CD4-positive, alpha-beta T cell (primary cell): Measurements from ENCODE around the gene ALG9. TPM values are rescaled to one million over a fixed set of nuclear protein-coding genes. Genes with fewer than 3 reads are reported as not detected.

Experiments used
- ATAC-seq: fragments of 200-7000 bp; cut with Tn5 transposase; one replicate; pipeline ENCODE4 v1.10.0; 2022; ENCODE audit warnings: mild to moderate bottlenecking; ENCODE audit not compliant: poor library complexity
- CTCF ChIA-PET: fragments of 350-600 bp; sonication (Branson Sonifier 250); formaldehyde crosslinking; loops from one replicate; lab custom pipeline; 2021; ENCODE audit warnings: antibody characterized with exemption, inconsistent platforms; lab: Charles Lee
- POLR2A ChIA-PET: fragments of 350-600 bp; sonication (Branson Sonifier 250); formaldehyde crosslinking; loops from one replicate; lab custom pipeline; 2021; ENCODE audit warnings: antibody characterized with exemption, inconsistent platforms; lab: Charles Lee
- DNase-seq, 14 experiments: peaks; one replicate each; pipeline ENCODE4 v3.0.0-alpha.2; 2013 to 2020; ENCODE audit warnings: mixed read lengths in 2 of 14
- H3K27ac ChIP-seq, 2 donors: one replicate each; pipeline versions ENCODE4 v1.5.1 to v1.7.0; 2013; ENCODE audit warnings: low read length in 2 of 2, low read depth in 1 of 2, mild to moderate bottlenecking in 1 of 2
- H3K27me3 ChIP-seq, 2 experiments: 1 replicate in 1 of 2; 2 replicates in 1 of 2; pipeline versions ENCODE4 v1.6.1 to v1.7.0; 2013; ENCODE audit warnings: low read length in 2 of 2, control low read depth in 1 of 2, mild to moderate bottlenecking in 1 of 2, moderate library complexity in 1 of 2; ENCODE audit not compliant: insufficient read depth in 2 of 2, control insufficient read depth in 1 of 2
- H3K36me3 ChIP-seq: one replicate; pipeline ENCODE4 v1.6.1; 2013; ENCODE audit warnings: low read length, control low read depth; ENCODE audit not compliant: insufficient read depth
- H3K4me1 ChIP-seq: one replicate; pipeline ENCODE4 v1.6.1; 2013; ENCODE audit warnings: low read length, control low read depth; ENCODE audit not compliant: insufficient read depth
- H3K4me3 ChIP-seq: one replicate; pipeline ENCODE4 v1.5.1; 2013; ENCODE audit warnings: mild to moderate bottlenecking, low read length, moderate library complexity
- H3K9me3 ChIP-seq, 2 experiments: 1 replicate in 1 of 2; 2 replicates in 1 of 2; pipeline versions ENCODE4 v1.6.1 to v1.7.0; 2013; ENCODE audit warnings: low read length in 2 of 2, mild to moderate bottlenecking in 2 of 2, control low read depth in 1 of 2, moderate library complexity in 1 of 2; ENCODE audit not compliant: control insufficient read depth in 1 of 2, insufficient read depth in 1 of 2
- H3K27ac Mint-ChIP-seq: one replicate; pipeline ENCODE4 v1.8.0; 2020; ENCODE audit warnings: mixed read lengths
- H3K27me3 Mint-ChIP-seq: one replicate; pipeline ENCODE4 v1.8.0; 2021; ENCODE audit warnings: mixed read lengths
- H3K36me3 Mint-ChIP-seq: one replicate; pipeline ENCODE4 v1.8.0; 2021; ENCODE audit warnings: low read depth, mixed read lengths
- H3K4me1 Mint-ChIP-seq: one replicate; pipeline ENCODE4 v1.8.0; 2021; ENCODE audit warnings: low read depth, mixed read lengths
- H3K4me3 Mint-ChIP-seq: one replicate; pipeline ENCODE4 v1.8.0; 2020; ENCODE audit warnings: mild to moderate bottlenecking, mixed read lengths
- H3K9me3 Mint-ChIP-seq: one replicate; pipeline ENCODE4 v1.8.0; 2020; ENCODE audit warnings: mixed read lengths
- CTCF ChIP-seq: fragments of 200-600 bp; IDR thresholded peaks from one replicate; pipeline ENCODE4 v1.8.0; 2022; ENCODE audit warnings: antibody characterized with exemption, mild to moderate bottlenecking
- intact Hi-C, 2 experiments: fragments of 100-400 bp; cut with DNase I in 1 of 2; cut with micrococcal nuclease in 1 of 2; formaldehyde crosslinking; loops; one replicate each; pipeline versions ENCODE4 v1.15.1 to v1.9.0; 2023 to 2025; cut with DNase I, micrococcal nuclease
- total RNA-seq, 174 experiments: library from RNA in 2 of 174; stranded (reverse) in 2 of 174; gene quantifications; one replicate each; pipeline ENCODE4 v1.2.3 and lab custom pipeline; 2021 to 2026

The ALG9 gene
- total RNA-seq, 2 experiments from 2014 or later = 31.1 to 33.4 TPM

- intact Hi-C loops = no loop called here
- DNase-seq (no peak), ATAC-seq (no peak)
- H3K4me1 Mint-ChIP-seq = no peaks in the 10 kb centered on the region
- H3K27me3 ChIP-seq = peaks cover 32 to 39% of the 10 kb centered on the region in 2 experiments
- ChIA-PET CTCF (no interaction called here), POLR2A (no interaction called here)
- TF ChIP-seq CTCF = no peak
- no peak within 1 kb of the TSS for H3K27ac ChIP-seq
- peaks cover 0 to 7% of the 10 kb centered on the region in 2 experiments for H3K9me3 ChIP-seq
- no peaks in the 10 kb centered on the region for H3K4me1 ChIP-seq
- H3K27ac Mint-ChIP-seq = no peak within 1 kb of the TSS
- no peak within 1 kb of the TSS for H3K4me3 ChIP-seq
- H3K4me3 Mint-ChIP-seq = no peak within 1 kb of the TSS
- peaks cover 73% of the 10 kb centered on the region for H3K27me3 Mint-ChIP-seq
- H3K36me3 Mint-ChIP-seq = no peaks in the 10 kb centered on the region
- no peaks in the 10 kb centered on the region for H3K9me3 Mint-ChIP-seq
- no peaks in the 10 kb centered on the region for H3K36me3 ChIP-seq
Measured at GRCh38 chr11:111912535-111912934, 41.2 kb upstream of the ALG9 start, which contains the start of gene HSPB2. TSS of gene HSPB2 (plus strand) at chr11:111912734. CDS start at chr11:111912830, 96 bp downstream.

GRCh38 chr11:111911563-111912401, 40.4 kb upstream of the ALG9 start, which contains the start of gene CRYAB:
TSS of gene CRYAB (minus strand) at chr11:111911770. CDS start at chr11:111911724, 46 bp downstream.
- no peaks in the 10 kb centered on the region for H3K36me3 Mint-ChIP-seq
- peaks cover 68% of the 10 kb centered on the region for H3K27me3 Mint-ChIP-seq

More at GRCh38 chr11:111911563-111912401, 40.4 kb upstream of the ALG9 start, which contains the start of gene CRYAB:
- Histone ChIP-seq H3K4me1 (no peaks in the 10 kb centered on the region), H3K27me3 (peaks cover 32 to 39% of the 10 kb centered on the region in 2 experiments), H3K4me3 (no peak within 1 kb of the TSS), H3K27ac (no peak within 1 kb of the TSS), H3K36me3 (no peaks in the 10 kb centered on the region), H3K9me3 (peaks cover 0 to 7% of the 10 kb centered on the region in 2 experiments)
- CTCF ChIA-PET = no interaction called here
- H3K9me3 Mint-ChIP-seq = no peaks in the 10 kb centered on the region
- no peak for ATAC-seq
- POLR2A ChIA-PET = no interaction called here
- no peaks in the 10 kb centered on the region for H3K4me1 Mint-ChIP-seq
- no peak for TF ChIP-seq CTCF
- no peak for DNase-seq
- H3K4me3 Mint-ChIP-seq = no peak within 1 kb of the TSS
- intact Hi-C loops = no loop called here
- H3K27ac Mint-ChIP-seq = no peak within 1 kb of the TSS
